Cardiac fibroblast (primary cell): ENCODE data around the gene ZDHHC11B.
"Not testable (repeated sequence)": the region's sequence is repeated elsewhere in the genome, so short reads cannot be mapped to it uniquely, and the experiment has no call there.

Experiments
- DNase-seq, 2 donors: peaks; one replicate each; pipeline versions ENCODE4 v3.0.0 to v3.0.0-alpha.2; 2010; ENCODE audit warnings: low read depth in 2 of 2
- H3K4me3 ChIP-seq, 2 donors: replicated peaks in 1 of 2; 1 replicate in 1 of 2; 2 replicates in 1 of 2; pipeline ENCODE4 v1.5.1; 2011; ENCODE audit warnings: low read depth in 2 of 2, low read length in 2 of 2, mild to moderate bottlenecking in 2 of 2, moderate library complexity in 1 of 2
- TF ChIP-seq, protein P1 (sequence below): IDR thresholded peaks from one replicate; pipeline ENCODE4 v1.5.1; 2011; ENCODE audit warnings: low read depth, mild to moderate bottlenecking, low read length, inconsistent platforms

Gene ZDHHC11B

DNA sequence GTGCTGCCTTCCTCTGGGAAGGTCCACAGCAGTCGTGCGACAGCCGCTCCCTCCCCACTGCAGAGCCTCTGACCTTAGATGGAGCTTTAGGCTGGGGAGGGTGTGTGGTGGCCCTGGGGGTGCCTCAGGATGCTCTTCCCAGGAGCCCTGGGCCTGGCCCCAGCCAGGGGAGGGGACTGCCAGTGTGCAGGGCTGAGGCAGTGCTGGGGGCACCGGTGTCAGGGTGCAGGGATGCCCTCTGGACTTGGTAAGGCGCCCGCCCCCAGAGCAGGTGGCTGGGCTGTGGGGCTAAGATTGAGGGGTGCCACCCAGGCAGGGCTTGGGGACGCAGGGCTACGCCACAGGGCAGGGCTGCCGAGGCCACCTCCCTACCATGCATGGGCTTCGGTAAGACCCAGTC lies 13.9 kb downstream of the ZDHHC11B start:
- DNase-seq, H3K4me3 ChIP-seq: not testable (repeated sequence)

GRCh38 chr5:769485-770145 lies 14.9 kb downstream of the ZDHHC11B start:
- DNase-seq, H3K4me3 ChIP-seq: not testable (repeated sequence)

- no peak for DNase-seq
- TF ChIP-seq, protein P1, sequence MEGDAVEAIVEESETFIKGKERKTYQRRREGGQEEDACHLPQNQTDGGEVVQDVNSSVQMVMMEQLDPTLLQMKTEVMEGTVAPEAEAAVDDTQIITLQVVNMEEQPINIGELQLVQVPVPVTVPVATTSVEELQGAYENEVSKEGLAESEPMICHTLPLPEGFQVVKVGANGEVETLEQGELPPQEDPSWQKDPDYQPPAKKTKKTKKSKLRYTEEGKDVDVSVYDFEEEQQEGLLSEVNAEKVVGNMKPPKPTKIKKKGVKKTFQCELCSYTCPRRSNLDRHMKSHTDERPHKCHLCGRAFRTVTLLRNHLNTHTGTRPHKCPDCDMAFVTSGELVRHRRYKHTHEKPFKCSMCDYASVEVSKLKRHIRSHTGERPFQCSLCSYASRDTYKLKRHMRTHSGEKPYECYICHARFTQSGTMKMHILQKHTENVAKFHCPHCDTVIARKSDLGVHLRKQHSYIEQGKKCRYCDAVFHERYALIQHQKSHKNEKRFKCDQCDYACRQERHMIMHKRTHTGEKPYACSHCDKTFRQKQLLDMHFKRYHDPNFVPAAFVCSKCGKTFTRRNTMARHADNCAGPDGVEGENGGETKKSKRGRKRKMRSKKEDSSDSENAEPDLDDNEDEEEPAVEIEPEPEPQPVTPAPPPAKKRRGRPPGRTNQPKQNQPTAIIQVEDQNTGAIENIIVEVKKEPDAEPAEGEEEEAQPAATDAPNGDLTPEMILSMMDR, result no peak
- H3K4me3 ChIP-seq, result no peak overlapping the region
Observed at GRCh38 chr5:766666-767431, 17.7 kb downstream of the ZDHHC11B start.

DNA sequence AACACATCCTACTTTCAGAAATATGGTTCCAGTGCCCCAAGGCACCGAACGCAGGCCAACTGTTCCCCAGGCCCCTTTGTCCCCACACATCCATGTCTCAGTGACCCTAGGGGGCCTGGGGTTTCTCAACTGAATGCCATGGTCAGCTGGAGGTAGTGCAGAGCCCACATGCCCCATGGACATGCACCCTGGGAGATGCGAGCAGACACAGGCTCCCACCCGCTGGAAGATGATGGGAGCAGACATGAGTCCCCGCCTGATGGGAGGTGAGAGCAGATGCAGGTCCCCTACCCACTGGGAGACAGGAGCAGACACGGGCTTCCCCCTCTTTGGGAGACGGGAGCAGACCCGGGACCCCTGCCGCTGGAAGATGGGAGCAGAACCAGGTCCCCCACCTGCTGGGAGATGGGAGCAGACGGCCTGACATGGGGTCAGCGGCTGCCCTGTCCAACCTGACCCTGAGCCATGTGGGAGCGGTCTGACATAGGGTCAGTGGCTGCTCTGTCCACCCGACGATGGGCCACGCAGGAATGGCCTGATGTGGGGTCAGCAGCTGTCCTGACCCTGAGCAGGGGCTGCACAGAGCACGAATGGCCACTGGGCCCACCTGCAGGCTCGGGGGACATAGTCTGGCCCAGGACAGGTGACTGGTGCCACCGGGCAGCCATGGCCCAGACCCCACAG lies 18.4 kb downstream of the ZDHHC11B start:
- no peak overlapping the region for H3K4me3 ChIP-seq
- DNase-seq, result no peak
- TF ChIP-seq, protein P1, result no peak

- no peak overlapping the region for H3K4me3 ChIP-seq
- DNase-seq, result no peak
- TF ChIP-seq, protein P1, result no peak
Observed at GRCh38 chr5:763998-764781, 20.3 kb downstream of the ZDHHC11B start.

- TF ChIP-seq, protein P1, result no peak
- DNase-seq, result no peak
- H3K4me3 ChIP-seq, result no peak overlapping the region
Observed at GRCh38 chr5:763397-763796, 21.1 kb downstream of the ZDHHC11B start.

- H3K4me3 ChIP-seq, result not testable (repeated sequence)
Observed at GRCh38 chr5:762996-763395, 21.5 kb downstream of the ZDHHC11B start.

More at GRCh38 chr5:762996-763395, 21.5 kb downstream of the ZDHHC11B start:
- DNase-seq, result not testable (repeated sequence)
